Measurements from ENCODE around the gene ADARB2. TPM values are rescaled to one million over a fixed set of nuclear protein-coding genes. Genes with fewer than 3 reads are reported as not detected.

ADARB2 gene
- total RNA-seq, 4 donors from 2014 or later: 2.3 to 3.7 (median 2.6) TPM

GRCh38 chr10:1420661-1421362 lies 316.5 kb downstream of the ADARB2 start:
- Histone ChIP-seq H3K36me3 (no peaks in the 10 kb centered on the region), H3K4me3 (peak overlapping the region in 2 of 4 donors; percentile 10 to 20), H3K9me3 (no peaks in the 10 kb centered on the region), H3K27me3 (peaks cover 0 to 73% (median 0%) of the 10 kb centered on the region in 4 donors), H3K27ac (replicated peaks in 1 of 4) (no peak overlapping the region), H3K4me1 (peaks cover 0 to 6% (median 1%) of the 10 kb centered on the region in 4 donors)
- DNase-seq (ENCODE audit: extremely low spot score): no peak
- intact Hi-C loops (cut with DNase I): no loop called here
- WGBS: 5% methylated on average over 24 of the region's 25 CpGs
- TF ChIP-seq POLR2A (IDR thresholded peaks at IDR 0.05; ENCODE audit: low read depth) (no peak), CTCF (IDR thresholded peaks at IDR 0.05) (peak in 2 of 3 experiments; percentile 26 to 49), POLR2AphosphoS5 (IDR thresholded peaks at IDR 0.05) (no peak), EP300 (IDR thresholded peaks at IDR 0.05) (no peak)

GRCh38 chr10:1419796-1420610 lies 317.3 kb downstream of the ADARB2 start:
- DNase-seq (ENCODE audit: extremely low spot score): no peak
- 70% methylated on average over 9 of the region's 9 CpGs for WGBS
- H3K27me3 ChIP-seq: peaks cover 0 to 74% (median 0%) of the 10 kb centered on the region in 4 donors
- peaks cover 0 to 6% (median 1%) of the 10 kb centered on the region in 4 donors for H3K4me1 ChIP-seq
- no peak overlapping the region for H3K4me3 ChIP-seq
- TF ChIP-seq EP300 (IDR thresholded peaks at IDR 0.05): no peak
- no peak for TF ChIP-seq POLR2A (IDR thresholded peaks at IDR 0.05; ENCODE audit: low read depth)
- TF ChIP-seq CTCF (IDR thresholded peaks at IDR 0.05): no peak
- TF ChIP-seq POLR2AphosphoS5 (IDR thresholded peaks at IDR 0.05): no peak
- intact Hi-C loops (cut with DNase I): no loop called here
- no peaks in the 10 kb centered on the region for H3K9me3 ChIP-seq
- H3K36me3 ChIP-seq: no peaks in the 10 kb centered on the region
- H3K27ac ChIP-seq (replicated peaks in 1 of 4): no peak overlapping the region

GRCh38 chr10:1418031-1418550 lies 319.2 kb downstream of the ADARB2 start:
- Histone ChIP-seq H3K9me3 (no peaks in the 10 kb centered on the region), H3K4me3 (no peak overlapping the region), H3K27me3 (peaks cover 0 to 83% (median 0%) of the 10 kb centered on the region in 4 donors), H3K36me3 (no peaks in the 10 kb centered on the region), H3K27ac (replicated peaks in 1 of 4) (no peak overlapping the region), H3K4me1 (peaks cover 0 to 6% (median 1%) of the 10 kb centered on the region in 4 donors)
- 86% methylated on average over 12 of the region's 17 CpGs for WGBS
- intact Hi-C loops (cut with DNase I): no loop called here
- no peak for TF ChIP-seq EP300 (IDR thresholded peaks at IDR 0.05)
- no peak for TF ChIP-seq POLR2A (IDR thresholded peaks at IDR 0.05; ENCODE audit: low read depth)
- no peak for TF ChIP-seq CTCF (IDR thresholded peaks at IDR 0.05)
- no peak for TF ChIP-seq POLR2AphosphoS5 (IDR thresholded peaks at IDR 0.05)
- DNase-seq (ENCODE audit: extremely low spot score): no peak

GRCh38 chr10:1417574-1417973 lies 319.8 kb downstream of the ADARB2 start:
- no peaks in the 10 kb centered on the region for H3K36me3 ChIP-seq
- H3K4me1 ChIP-seq: peaks cover 0 to 6% (median 1%) of the 10 kb centered on the region in 4 donors
- WGBS: 93% methylated on average over 5 of the region's 10 CpGs
- no peak overlapping the region for H3K27ac ChIP-seq (replicated peaks in 1 of 4)
- H3K9me3 ChIP-seq: no peaks in the 10 kb centered on the region
- H3K4me3 ChIP-seq: no peak overlapping the region
- intact Hi-C loops (cut with DNase I): no loop called here
- DNase-seq (ENCODE audit: extremely low spot score): no peak
- TF ChIP-seq POLR2AphosphoS5 (IDR thresholded peaks at IDR 0.05): no peak
- TF ChIP-seq CTCF (IDR thresholded peaks at IDR 0.05): no peak
- TF ChIP-seq POLR2A (IDR thresholded peaks at IDR 0.05; ENCODE audit: low read depth): no peak
- no peak for TF ChIP-seq EP300 (IDR thresholded peaks at IDR 0.05)
- H3K27me3 ChIP-seq: peaks cover 0 to 83% (median 0%) of the 10 kb centered on the region in 4 donors

Measured in esophagus muscularis mucosa (tissue), 4 donors.